ENCODE results near the gene PIGK. TPM values are rescaled to one million over a fixed set of nuclear protein-coding genes. Genes with fewer than 3 reads are reported as not detected.

PIGK gene
- total RNA-seq, 6 donors from 2014 or later, result 10.2 to 30.6 (median 17.5) TPM

DNA sequence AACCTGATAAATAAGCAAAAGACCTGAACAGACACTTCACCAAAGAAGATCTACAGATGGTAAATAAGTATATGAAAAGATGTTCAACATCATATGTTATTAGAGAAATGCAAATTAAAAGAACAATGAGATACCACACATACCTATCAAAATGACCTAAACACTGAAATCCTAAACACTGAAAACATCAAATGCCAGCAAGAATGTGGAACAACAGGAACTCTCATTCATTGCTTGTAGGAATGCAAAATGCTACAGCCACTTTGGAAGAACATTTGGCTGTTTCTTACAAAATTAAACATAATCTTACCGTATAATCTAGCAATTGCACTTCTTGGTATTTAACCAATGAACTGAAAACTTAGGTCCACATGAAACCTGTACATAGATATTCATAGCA lies 14.9 kb upstream of the PIGK start:
- DNase-seq, result no peak
- ATAC-seq (ENCODE audit: low FRiP score in 2 of 2), result no peak
- Histone ChIP-seq H3K27ac (no peak overlapping the region), H3K4me1 (no peaks in the 10 kb centered on the region), H3K9me3 (no peaks in the 10 kb centered on the region), H3K27me3 (no peaks in the 10 kb centered on the region), H3K4me3 (no peak overlapping the region), H3K36me3 (no peaks in the 10 kb centered on the region)
- 78 to 92% methylated on average over 1 of the region's 1 CpG for WGBS, 2 donors
- TF ChIP-seq EP300 (IDR thresholded peaks at IDR 0.05) (no peak), POLR2A (IDR thresholded peaks at IDR 0.05) (no peak), POLR2AphosphoS5 (IDR thresholded peaks at IDR 0.05) (no peak)
- TF ChIP-seq, protein P1, sequence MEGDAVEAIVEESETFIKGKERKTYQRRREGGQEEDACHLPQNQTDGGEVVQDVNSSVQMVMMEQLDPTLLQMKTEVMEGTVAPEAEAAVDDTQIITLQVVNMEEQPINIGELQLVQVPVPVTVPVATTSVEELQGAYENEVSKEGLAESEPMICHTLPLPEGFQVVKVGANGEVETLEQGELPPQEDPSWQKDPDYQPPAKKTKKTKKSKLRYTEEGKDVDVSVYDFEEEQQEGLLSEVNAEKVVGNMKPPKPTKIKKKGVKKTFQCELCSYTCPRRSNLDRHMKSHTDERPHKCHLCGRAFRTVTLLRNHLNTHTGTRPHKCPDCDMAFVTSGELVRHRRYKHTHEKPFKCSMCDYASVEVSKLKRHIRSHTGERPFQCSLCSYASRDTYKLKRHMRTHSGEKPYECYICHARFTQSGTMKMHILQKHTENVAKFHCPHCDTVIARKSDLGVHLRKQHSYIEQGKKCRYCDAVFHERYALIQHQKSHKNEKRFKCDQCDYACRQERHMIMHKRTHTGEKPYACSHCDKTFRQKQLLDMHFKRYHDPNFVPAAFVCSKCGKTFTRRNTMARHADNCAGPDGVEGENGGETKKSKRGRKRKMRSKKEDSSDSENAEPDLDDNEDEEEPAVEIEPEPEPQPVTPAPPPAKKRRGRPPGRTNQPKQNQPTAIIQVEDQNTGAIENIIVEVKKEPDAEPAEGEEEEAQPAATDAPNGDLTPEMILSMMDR (IDR thresholded peaks at IDR 0.05), result no peak

DNA sequence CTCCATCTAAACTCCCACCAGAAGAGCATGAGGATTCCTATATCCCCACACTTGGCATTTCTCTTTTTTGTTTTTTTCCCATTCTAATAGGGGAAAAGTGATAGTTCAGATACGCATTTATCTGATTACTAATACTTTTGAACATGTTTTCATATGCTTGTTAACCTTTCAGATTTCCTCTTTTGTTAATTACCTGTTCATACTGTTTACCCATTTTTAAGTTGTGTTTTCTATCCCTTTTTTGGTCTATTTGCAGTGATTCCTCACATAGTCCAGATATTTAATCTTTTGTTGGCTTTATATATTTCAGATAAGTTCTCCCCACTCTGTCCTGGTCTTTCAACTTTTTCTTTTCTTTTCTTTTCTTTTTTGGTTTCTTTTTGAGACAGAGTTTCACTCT lies 13.6 kb upstream of the PIGK start:
- no peaks in the 10 kb centered on the region for H3K27me3 ChIP-seq
- no peak overlapping the region for H3K27ac ChIP-seq
- no peaks in the 10 kb centered on the region for H3K4me1 ChIP-seq
- DNase-seq (no peak), ATAC-seq (ENCODE audit: low FRiP score in 2 of 2) (no peak)
- H3K36me3 ChIP-seq, result no peaks in the 10 kb centered on the region
- TF ChIP-seq POLR2AphosphoS5 (IDR thresholded peaks at IDR 0.05) (no peak), EP300 (IDR thresholded peaks at IDR 0.05) (no peak), POLR2A (IDR thresholded peaks at IDR 0.05) (no peak)
- TF ChIP-seq, protein P1 (IDR thresholded peaks at IDR 0.05), result no peak
- no peak overlapping the region for H3K4me3 ChIP-seq
- H3K9me3 ChIP-seq, result no peaks in the 10 kb centered on the region
- WGBS, 2 donors, result 98 to 100% methylated on average over 1 of the region's 1 CpG

DNA sequence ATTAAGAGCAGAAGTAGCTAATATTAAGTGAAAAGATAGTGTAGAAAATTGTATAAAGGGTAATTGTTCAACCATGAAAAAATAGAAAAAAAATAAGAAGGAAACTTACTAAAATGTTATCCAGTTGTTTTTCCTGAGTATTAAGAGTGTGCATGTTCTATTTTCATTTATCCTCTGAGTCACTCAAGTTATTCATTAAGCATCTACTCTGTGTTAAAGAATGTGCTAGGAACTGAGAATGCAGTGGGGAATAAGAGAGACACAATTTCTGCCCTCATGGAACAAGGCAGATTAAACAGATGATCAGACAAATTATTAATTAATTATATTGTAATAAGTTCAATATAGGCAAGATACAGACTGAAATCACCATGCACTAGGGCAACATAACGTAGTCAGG lies 10.8 kb upstream of the PIGK start:
- DNase-seq, result no peak
- Histone ChIP-seq H3K4me1 (no peaks in the 10 kb centered on the region), H3K36me3 (no peaks in the 10 kb centered on the region), H3K9me3 (no peaks in the 10 kb centered on the region), H3K27ac (no peak overlapping the region), H3K4me3 (no peak overlapping the region), H3K27me3 (no peaks in the 10 kb centered on the region)
- no peak for TF ChIP-seq POLR2A (IDR thresholded peaks at IDR 0.05)
- no peak for TF ChIP-seq EP300 (IDR thresholded peaks at IDR 0.05)
- TF ChIP-seq, protein P1 (IDR thresholded peaks at IDR 0.05), result no peak
- no peak for TF ChIP-seq POLR2AphosphoS5 (IDR thresholded peaks at IDR 0.05)
- no peak for ATAC-seq (ENCODE audit: low FRiP score in 2 of 2)
- 92 to 95% methylated on average over 1 of the region's 1 CpG for WGBS, 2 donors

DNA sequence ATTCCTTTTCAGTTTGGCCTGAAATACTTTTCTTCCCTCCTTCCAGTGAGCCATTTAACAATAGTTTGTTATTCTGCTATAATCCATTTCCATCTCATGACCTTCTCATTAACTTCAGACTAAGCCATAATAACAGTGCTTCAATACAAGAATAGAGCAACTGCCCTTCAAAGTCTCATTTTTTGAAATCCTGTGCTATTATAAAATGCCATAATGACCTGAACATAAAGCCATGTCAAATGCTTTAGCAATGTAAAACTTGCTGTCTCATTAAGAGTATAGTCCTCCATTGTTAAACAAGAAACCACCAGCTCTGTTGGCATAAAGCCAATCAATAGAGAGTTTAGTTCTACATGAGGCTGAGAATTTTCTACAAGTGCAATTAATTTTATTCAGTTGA lies 9.6 kb upstream of the PIGK start:
- Histone ChIP-seq H3K27ac (no peak overlapping the region), H3K27me3 (no peaks in the 10 kb centered on the region), H3K4me3 (no peak overlapping the region), H3K9me3 (no peaks in the 10 kb centered on the region), H3K36me3 (no peaks in the 10 kb centered on the region), H3K4me1 (no peaks in the 10 kb centered on the region)
- no peak for TF ChIP-seq EP300 (IDR thresholded peaks at IDR 0.05)
- no peak for TF ChIP-seq POLR2AphosphoS5 (IDR thresholded peaks at IDR 0.05)
- TF ChIP-seq, protein P1 (IDR thresholded peaks at IDR 0.05), result no peak
- ATAC-seq (ENCODE audit: low FRiP score in 2 of 2) (no peak), DNase-seq (no peak)

DNA sequence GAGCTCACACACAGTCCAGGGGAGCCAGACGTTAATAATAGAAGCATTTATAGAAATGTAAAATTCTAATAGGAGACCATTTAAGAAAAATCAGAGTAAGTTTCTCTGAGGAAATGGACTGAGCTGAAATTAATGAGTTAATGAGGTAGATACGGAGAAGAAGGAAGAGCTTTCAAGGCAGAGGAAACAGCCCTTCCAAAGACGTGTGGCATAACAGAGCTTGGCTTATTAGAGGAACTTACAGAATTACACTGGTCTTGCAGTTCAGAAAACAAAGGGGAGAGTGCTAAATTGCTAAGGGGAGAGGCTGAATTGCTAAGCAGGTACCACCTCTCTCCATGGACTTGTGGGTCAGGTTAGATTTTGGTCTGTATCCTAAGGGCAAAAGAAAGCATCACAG lies 8.2 kb upstream of the PIGK start:
- H3K4me3 ChIP-seq, result no peak overlapping the region
- WGBS, 2 donors, result 32 to 34% methylated on average over 3 of the region's 3 CpGs

More for the DNA sequence above, 8.2 kb upstream of the PIGK start:
- DNase-seq (no peak), ATAC-seq (ENCODE audit: low FRiP score in 2 of 2) (no peak)
- Histone ChIP-seq H3K36me3 (no peaks in the 10 kb centered on the region), H3K9me3 (no peaks in the 10 kb centered on the region), H3K27ac (no peak overlapping the region), H3K4me1 (no peaks in the 10 kb centered on the region), H3K27me3 (no peaks in the 10 kb centered on the region)
- TF ChIP-seq EP300 (IDR thresholded peaks at IDR 0.05), result no peak
- no peak for TF ChIP-seq POLR2AphosphoS5 (IDR thresholded peaks at IDR 0.05)
- TF ChIP-seq POLR2A (IDR thresholded peaks at IDR 0.05), result no peak
- TF ChIP-seq, protein P1 (IDR thresholded peaks at IDR 0.05), result no peak
